GM12878 (cell line): ENCODE data around the gene LYPD5. TPM values are rescaled to one million over a fixed set of nuclear protein-coding genes. Genes with fewer than 3 reads are reported as not detected.

Experiments
- CBX5 ChIP-seq: sonication (generic); IDR thresholded peaks from 2 replicates; pipeline ENCODE4 v1.6.1; 2016; ENCODE audit warnings: low read depth, moderate library complexity, mild to moderate bottlenecking, inconsistent platforms
- CHD4 ChIP-seq: fragments of 200-600 bp; sonication (generic); IDR thresholded peaks from 2 replicates; pipeline ENCODE4 v1.6.1; 2016; ENCODE audit warnings: mild to moderate bottlenecking
- FOS ChIP-seq: IDR thresholded peaks from 3 replicates; pipeline ENCODE4 v1.6.1; 2011; ENCODE audit warnings: borderline replicate concordance; ENCODE audit not compliant: insufficient read length; ENCODE audit errors: extremely low read depth
- HDGF ChIP-seq: fragments of 450-650 bp; IDR thresholded peaks from 2 replicates; pipeline ENCODE4 v1.6.1; 2016; ENCODE audit warnings: antibody characterized with exemption
- KDM1A ChIP-seq: fragments of 200-600 bp; sonication (generic); IDR thresholded peaks from 2 replicates; pipeline ENCODE4 v1.6.1; 2016; ENCODE audit warnings: borderline replicate concordance
- MTA2 ChIP-seq: fragments of 450-650 bp; IDR thresholded peaks from 2 replicates; pipeline ENCODE4 v1.6.1; 2016; ENCODE audit warnings: low read depth, mild to moderate bottlenecking, moderate library complexity
- MYC ChIP-seq: IDR thresholded peaks from 2 replicates; pipeline ENCODE4 v1.6.1; 2011; ENCODE audit warnings: mild to moderate bottlenecking, low read length, moderate library complexity, inconsistent platforms; ENCODE audit not compliant: insufficient read depth, insufficient replicate concordance, insufficient read length, severe bottlenecking
- POLR2AphosphoS5 ChIP-seq: IDR thresholded peaks from 2 replicates; pipeline ENCODE4 v1.6.1; 2011; ENCODE audit warnings: mild to moderate bottlenecking, low read length, inconsistent platforms
- TCF7 ChIP-seq: IDR thresholded peaks from 2 replicates; pipeline ENCODE4 v1.6.1; 2014; ENCODE audit warnings: antibody characterized with exemption, borderline replicate concordance
- ZZZ3 ChIP-seq: IDR thresholded peaks from 2 replicates; pipeline ENCODE4 v1.6.1; 2011; ENCODE audit warnings: low read depth; ENCODE audit not compliant: control insufficient read depth, insufficient read length
- polyA plus RNA-seq, 11 experiments: library from polyadenylated mRNA; depleted of rRNA in 4 of 11; unstranded in 6 of 11; stranded (reverse) in 5 of 11; fragments of >200 nt; fragmentation: Nextera tagmentation in 4 of 11; fragmentation: Illumina TruSeq in 1 of 11; extraction: Ambion mirVana in 4 of 11; extraction: Trizol in 1 of 11; gene quantifications; 1 replicate in 1 of 11; 2 replicates in 10 of 11; pipeline versions ENCODE4 v1.2.1 to v1.2.3, GENCODE V29; 2011 to 2016; ENCODE audit warnings: inconsistent platforms in 2 of 11, missing spikeins in 2 of 11, low read depth in 1 of 11
- total RNA-seq, 4 experiments: library from RNA; depleted of rRNA in 3 of 4; stranded (reverse); fragments of >200 nt in 3 of 4; fragmentation: Illumina TruSeq in 1 of 4; extraction: Trizol in 1 of 4; gene quantifications; 2 replicates each; pipeline versions ENCODE4 v1.2.1 to v1.2.3, GENCODE V29; 2013 to 2021
- TF ChIP-seq, protein P1 (sequence below): fragments of 450-650 bp; IDR thresholded peaks from 2 replicates; pipeline ENCODE4 v1.6.1; 2017; ENCODE audit warnings: antibody characterized with exemption, mild to moderate bottlenecking, moderate library complexity
- TF ChIP-seq, protein P2 (sequence below): IDR thresholded peaks from 2 replicates; pipeline ENCODE4 v1.6.1; 2011; ENCODE audit warnings: low read depth, low read length, improper control_type of control experiment, borderline replicate concordance
- TF ChIP-seq, protein P3 (sequence below): fragments of 450-650 bp; IDR thresholded peaks from 2 replicates; pipeline ENCODE4 v1.6.1; 2018; ENCODE audit warnings: mild to moderate bottlenecking, low read depth, moderate library complexity; ENCODE audit not compliant: partially characterized antibody
- TF ChIP-seq, protein P4 (sequence below): IDR thresholded peaks from 2 replicates; pipeline ENCODE4 v1.6.1; 2012; ENCODE audit warnings: mild to moderate bottlenecking, low read depth, low read length

Gene LYPD5
- total and polyA plus RNA-seq, 10 of the 15 experiments (the other 5 are each of a cell fraction or from before 2014, with no cell fraction given): 0.04 to 2.2 (median 0.69) TPM; not detected in 1

DNA sequence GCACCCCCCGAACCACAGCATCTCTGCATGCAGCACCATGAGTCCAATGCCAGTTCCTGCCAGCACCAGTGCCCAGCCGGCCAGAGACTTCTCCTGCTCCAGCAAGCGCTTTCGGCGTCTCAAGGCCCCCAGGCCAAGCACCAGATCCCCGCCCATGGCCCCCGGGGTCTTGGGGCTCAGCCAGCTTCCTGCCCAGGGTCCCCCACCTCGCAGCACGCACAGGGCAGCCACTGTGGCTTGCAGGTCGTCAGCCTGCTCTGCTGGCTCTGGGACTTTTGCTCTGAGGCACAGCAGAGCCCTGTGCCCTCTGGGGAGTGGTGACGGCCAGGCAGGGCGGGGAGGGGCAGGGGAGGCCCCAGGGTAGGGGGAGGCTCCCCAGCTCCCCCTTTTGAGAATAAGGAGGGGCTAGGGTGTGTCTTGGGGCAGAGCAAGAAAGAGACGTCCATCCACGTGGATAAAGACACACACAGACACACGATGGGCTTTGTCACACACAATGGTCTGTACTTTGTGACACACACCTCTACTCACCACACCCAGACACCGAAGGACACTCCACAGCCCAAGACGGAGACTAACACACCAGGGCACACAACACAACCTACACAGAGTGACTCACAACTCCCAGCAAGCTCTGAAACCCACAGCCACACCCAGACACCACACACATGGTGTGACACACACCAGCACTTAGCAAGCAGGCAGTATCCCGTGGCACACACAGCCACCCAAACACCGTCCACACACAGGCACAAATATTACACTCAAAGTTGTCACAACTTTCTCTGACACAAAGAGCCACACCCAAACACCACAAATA, 21.3 kb downstream of the LYPD5 start, which contains the start of gene KCNN4 (continued):
- TF ChIP-seq TCF7 (no peak), ZZZ3 (no peak), FOS (no peak), HDGF (peak; percentile 91; the same call in 1 of the 2 replicates), MYC (no peak), KDM1A (no peak), CBX5 (no peak), POLR2AphosphoS5 (peak; percentile 93), CHD4 (no peak), MTA2 (no peak; the same call in 1 of the 2 replicates)
- TF ChIP-seq, protein P1, sequence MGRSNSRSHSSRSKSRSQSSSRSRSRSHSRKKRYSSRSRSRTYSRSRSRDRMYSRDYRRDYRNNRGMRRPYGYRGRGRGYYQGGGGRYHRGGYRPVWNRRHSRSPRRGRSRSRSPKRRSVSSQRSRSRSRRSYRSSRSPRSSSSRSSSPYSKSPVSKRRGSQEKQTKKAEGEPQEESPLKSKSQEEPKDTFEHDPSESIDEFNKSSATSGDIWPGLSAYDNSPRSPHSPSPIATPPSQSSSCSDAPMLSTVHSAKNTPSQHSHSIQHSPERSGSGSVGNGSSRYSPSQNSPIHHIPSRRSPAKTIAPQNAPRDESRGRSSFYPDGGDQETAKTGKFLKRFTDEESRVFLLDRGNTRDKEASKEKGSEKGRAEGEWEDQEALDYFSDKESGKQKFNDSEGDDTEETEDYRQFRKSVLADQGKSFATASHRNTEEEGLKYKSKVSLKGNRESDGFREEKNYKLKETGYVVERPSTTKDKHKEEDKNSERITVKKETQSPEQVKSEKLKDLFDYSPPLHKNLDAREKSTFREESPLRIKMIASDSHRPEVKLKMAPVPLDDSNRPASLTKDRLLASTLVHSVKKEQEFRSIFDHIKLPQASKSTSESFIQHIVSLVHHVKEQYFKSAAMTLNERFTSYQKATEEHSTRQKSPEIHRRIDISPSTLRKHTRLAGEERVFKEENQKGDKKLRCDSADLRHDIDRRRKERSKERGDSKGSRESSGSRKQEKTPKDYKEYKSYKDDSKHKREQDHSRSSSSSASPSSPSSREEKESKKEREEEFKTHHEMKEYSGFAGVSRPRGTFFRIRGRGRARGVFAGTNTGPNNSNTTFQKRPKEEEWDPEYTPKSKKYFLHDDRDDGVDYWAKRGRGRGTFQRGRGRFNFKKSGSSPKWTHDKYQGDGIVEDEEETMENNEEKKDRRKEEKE: no peak
- TF ChIP-seq, protein P2, sequence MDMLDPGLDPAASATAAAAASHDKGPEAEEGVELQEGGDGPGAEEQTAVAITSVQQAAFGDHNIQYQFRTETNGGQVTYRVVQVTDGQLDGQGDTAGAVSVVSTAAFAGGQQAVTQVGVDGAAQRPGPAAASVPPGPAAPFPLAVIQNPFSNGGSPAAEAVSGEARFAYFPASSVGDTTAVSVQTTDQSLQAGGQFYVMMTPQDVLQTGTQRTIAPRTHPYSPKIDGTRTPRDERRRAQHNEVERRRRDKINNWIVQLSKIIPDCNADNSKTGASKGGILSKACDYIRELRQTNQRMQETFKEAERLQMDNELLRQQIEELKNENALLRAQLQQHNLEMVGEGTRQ: no peak
- TF ChIP-seq, protein P3, sequence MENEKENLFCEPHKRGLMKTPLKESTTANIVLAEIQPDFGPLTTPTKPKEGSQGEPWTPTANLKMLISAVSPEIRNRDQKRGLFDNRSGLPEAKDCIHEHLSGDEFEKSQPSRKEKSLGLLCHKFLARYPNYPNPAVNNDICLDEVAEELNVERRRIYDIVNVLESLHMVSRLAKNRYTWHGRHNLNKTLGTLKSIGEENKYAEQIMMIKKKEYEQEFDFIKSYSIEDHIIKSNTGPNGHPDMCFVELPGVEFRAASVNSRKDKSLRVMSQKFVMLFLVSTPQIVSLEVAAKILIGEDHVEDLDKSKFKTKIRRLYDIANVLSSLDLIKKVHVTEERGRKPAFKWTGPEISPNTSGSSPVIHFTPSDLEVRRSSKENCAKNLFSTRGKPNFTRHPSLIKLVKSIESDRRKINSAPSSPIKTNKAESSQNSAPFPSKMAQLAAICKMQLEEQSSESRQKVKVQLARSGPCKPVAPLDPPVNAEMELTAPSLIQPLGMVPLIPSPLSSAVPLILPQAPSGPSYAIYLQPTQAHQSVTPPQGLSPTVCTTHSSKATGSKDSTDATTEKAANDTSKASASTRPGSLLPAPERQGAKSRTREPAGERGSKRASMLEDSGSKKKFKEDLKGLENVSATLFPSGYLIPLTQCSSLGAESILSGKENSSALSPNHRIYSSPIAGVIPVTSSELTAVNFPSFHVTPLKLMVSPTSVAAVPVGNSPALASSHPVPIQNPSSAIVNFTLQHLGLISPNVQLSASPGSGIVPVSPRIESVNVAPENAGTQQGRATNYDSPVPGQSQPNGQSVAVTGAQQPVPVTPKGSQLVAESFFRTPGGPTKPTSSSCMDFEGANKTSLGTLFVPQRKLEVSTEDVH: no peak
- TF ChIP-seq, protein P4, sequence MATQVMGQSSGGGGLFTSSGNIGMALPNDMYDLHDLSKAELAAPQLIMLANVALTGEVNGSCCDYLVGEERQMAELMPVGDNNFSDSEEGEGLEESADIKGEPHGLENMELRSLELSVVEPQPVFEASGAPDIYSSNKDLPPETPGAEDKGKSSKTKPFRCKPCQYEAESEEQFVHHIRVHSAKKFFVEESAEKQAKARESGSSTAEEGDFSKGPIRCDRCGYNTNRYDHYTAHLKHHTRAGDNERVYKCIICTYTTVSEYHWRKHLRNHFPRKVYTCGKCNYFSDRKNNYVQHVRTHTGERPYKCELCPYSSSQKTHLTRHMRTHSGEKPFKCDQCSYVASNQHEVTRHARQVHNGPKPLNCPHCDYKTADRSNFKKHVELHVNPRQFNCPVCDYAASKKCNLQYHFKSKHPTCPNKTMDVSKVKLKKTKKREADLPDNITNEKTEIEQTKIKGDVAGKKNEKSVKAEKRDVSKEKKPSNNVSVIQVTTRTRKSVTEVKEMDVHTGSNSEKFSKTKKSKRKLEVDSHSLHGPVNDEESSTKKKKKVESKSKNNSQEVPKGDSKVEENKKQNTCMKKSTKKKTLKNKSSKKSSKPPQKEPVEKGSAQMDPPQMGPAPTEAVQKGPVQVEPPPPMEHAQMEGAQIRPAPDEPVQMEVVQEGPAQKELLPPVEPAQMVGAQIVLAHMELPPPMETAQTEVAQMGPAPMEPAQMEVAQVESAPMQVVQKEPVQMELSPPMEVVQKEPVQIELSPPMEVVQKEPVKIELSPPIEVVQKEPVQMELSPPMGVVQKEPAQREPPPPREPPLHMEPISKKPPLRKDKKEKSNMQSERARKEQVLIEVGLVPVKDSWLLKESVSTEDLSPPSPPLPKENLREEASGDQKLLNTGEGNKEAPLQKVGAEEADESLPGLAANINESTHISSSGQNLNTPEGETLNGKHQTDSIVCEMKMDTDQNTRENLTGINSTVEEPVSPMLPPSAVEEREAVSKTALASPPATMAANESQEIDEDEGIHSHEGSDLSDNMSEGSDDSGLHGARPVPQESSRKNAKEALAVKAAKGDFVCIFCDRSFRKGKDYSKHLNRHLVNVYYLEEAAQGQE: 0 out of 2 replicates have a peak, but pooled peaks have one; percentile 14
